ENCODE results near the gene RPL36. TPM values are rescaled to one million over a fixed set of nuclear protein-coding genes. Genes with fewer than 3 reads are reported as not detected.
A peak's percentile ranks its signal among the peaks of the same experiment; 100 is the strongest.

RPL36 gene
- polyA plus RNA-seq, 2 of the 4 experiments (the other 2 are of a cell fraction), result 368 to 1,385 TPM

DNA sequence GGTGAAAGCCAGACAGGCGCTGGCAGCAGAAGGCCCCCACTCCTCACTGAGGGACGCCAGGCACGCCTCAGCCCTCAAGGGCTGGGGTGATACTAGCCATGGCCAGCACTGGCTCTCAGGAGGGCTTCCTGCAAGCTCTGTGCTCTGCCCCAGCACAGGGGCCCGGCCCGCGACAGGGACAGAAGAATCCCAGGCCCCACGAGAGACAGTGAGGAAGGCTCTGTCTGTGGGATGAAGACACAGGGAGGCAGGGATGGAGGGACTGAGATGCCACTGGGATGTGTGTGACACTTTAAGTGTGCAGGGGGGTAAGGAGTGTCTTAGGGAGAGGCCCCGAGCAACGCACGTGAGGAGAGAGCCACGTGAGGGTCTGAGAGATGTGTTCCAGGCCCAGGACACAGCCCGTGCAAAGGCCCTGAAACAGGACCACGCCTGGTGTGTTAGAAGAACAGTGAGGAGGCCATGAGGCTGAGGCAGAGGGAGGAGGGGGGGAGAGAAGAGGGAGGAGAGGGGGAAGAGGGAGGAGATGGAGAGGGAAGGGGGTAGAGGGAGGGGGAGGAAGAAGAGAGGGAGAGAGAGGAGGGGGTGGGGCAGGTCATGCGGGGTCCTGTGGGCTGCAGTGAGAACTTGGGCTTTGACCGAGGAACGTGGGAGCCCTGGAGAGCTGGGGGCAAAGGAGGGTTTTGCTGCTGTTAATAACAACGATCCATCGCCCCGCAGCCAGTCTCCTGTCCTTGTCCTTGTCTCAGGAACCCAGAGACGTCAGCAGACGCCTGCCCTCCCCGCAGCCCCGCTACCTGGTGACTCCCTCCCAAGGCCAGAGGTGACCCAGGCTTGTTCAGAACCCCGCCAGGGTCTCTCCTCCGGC, 7.2 kb downstream of the RPL36 start:
- Histone ChIP-seq H3K4me3 (no peak overlapping the region), H3K4me1 (peaks cover 7% of the 10 kb centered on the region; the same call in 2 of the 3 replicates), H3K9me3 (no peaks in the 10 kb centered on the region), H3K27ac (no peak overlapping the region), H3K4me2 (no peak overlapping the region)
- FAIRE-seq (no peak), DNase-seq (ENCODE audit: low read depth in 1 of 2, low spot score in 1 of 2) (no peak), ATAC-seq (peak in 1 of 2 experiments; percentile 2; a peak in 2 of 6 replicates)
- POLR2A ChIA-PET, result interaction anchor here (1.3 kb wide), 1 partner anchor 8 kb away, joined by 3 read pairs; no protein-coding TSS in a partner anchor
- no peak for TF ChIP-seq SMC3 (IDR thresholded peaks at IDR 0.05)
- TF ChIP-seq CHD2 (IDR thresholded peaks at IDR 0.05; ENCODE audit: low read length, partially characterized antibody), result no peak
- TF ChIP-seq RAD21 (conservative IDR thresholded peaks at IDR 0.05 in 1 of 2, IDR thresholded peaks at IDR 0.05 in 1 of 2), result no peak
- TF ChIP-seq FOSB (CRISPR knock-in tag; IDR thresholded peaks at IDR 0.05), result no peak
- no peak for TF ChIP-seq POLR2A (IDR thresholded peaks at IDR 0.05; ENCODE audit: low read length)
- no peak for TF ChIP-seq TP53 (CRISPR knock-in tag; IDR thresholded peaks at IDR 0.05)
- no peak for TF ChIP-seq CHD4 (IDR thresholded peaks at IDR 0.05; ENCODE audit: borderline replicate concordance)
- TF ChIP-seq HDAC2 (IDR thresholded peaks at IDR 0.05), result no peak
- TF ChIP-seq, protein P1, sequence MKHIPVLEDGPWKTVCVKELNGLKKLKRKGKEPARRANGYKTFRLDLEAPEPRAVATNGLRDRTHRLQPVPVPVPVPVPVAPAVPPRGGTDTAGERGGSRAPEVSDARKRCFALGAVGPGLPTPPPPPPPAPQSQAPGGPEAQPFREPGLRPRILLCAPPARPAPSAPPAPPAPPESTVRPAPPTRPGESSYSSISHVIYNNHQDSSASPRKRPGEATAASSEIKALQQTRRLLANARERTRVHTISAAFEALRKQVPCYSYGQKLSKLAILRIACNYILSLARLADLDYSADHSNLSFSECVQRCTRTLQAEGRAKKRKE (CRISPR knock-in tag; IDR thresholded peaks at IDR 0.05; ENCODE audit: low read depth), result no peak
- no peak for TF ChIP-seq ZSCAN20 (CRISPR knock-in tag; IDR thresholded peaks at IDR 0.05)
- TF ChIP-seq TFCP2L1 (CRISPR knock-in tag; IDR thresholded peaks at IDR 0.05), result no peak
- 85% methylated on average over 21 of the region's 25 CpGs for WGBS (ENCODE audit: missing lambda C conversion rate)
- CTCF ChIA-PET, result interaction anchor here (0.7 kb wide), 1 partner anchor 8 kb away, joined by 3 read pairs; no protein-coding TSS in a partner anchor

DNA sequence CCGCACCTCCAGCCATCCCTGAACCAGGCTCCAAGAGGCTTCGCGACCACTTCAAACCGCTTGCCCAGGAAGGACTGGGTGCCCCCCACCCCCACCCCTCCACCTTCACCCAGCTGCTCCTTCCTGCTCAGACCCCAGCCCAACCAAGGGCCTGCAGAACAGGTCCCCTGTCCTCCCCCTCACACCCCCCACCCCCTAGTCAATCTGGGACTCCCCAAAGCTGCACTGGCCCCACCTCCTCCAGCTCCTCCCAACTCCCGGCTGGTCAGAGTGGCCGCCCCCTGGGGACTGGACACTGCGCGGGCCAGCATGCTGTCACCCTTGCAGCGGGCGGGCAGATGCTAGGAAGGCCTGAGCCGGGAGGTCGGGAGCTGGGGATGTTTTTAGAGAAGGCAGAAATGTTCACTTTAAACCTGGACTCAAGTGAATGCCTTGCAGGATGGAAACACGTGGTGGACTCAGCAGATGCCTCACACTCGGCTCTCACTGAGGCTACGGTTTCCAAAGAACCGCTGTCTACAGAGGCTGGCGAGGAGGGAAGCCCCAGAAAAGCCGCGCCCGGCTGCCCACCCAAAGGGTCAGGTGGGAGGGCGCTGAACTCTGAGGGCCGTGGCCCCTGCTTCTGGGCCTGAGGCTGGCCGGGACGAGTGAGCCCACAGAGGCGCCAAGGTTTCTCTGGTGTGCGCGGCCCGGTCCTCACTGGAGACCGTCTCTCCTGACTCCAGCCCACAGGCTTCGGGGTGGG, 8.0 kb downstream of the RPL36 start:
- ATAC-seq (peak; percentile 6 to 7; a peak in 3 of 6 replicates), FAIRE-seq (no peak), DNase-seq (ENCODE audit: low read depth in 1 of 2, low spot score in 1 of 2) (no peak)
- Histone ChIP-seq H3K9me3 (no peaks in the 10 kb centered on the region), H3K4me2 (no peak overlapping the region), H3K4me1 (no peaks in the 10 kb centered on the region), H3K27ac (no peak overlapping the region), H3K4me3 (no peak overlapping the region)
- no peak for TF ChIP-seq HEYL (CRISPR knock-in tag; IDR thresholded peaks at IDR 0.05)
- no peak for TF ChIP-seq RAD21 (conservative IDR thresholded peaks at IDR 0.05 in 1 of 2, IDR thresholded peaks at IDR 0.05 in 1 of 2)
- TF ChIP-seq EHF (CRISPR knock-in tag; IDR thresholded peaks at IDR 0.05), result no peak
- TF ChIP-seq MYC (IDR thresholded peaks at IDR 0.05; ENCODE audit: borderline replicate concordance, low read length), result no peak
- no peak for TF ChIP-seq HOXB13 (CRISPR knock-in tag; IDR thresholded peaks at IDR 0.05; ENCODE audit: low read depth)
- WGBS (ENCODE audit: missing lambda C conversion rate), result 87% methylated on average over 20 of the region's 30 CpGs
- POLR2A ChIA-PET, result interaction anchor here (1.2 to 1.3 kb wide), 2 partner anchors 8 to 10 kb away, joined by 3 read pairs; no protein-coding TSS in a partner anchor
- CTCF ChIA-PET, result interaction anchor here (0.7 to 1.5 kb wide), 2 partner anchors 9 to 13 kb away, joined by 3 to 5 read pairs; no protein-coding TSS in a partner anchor

DNA sequence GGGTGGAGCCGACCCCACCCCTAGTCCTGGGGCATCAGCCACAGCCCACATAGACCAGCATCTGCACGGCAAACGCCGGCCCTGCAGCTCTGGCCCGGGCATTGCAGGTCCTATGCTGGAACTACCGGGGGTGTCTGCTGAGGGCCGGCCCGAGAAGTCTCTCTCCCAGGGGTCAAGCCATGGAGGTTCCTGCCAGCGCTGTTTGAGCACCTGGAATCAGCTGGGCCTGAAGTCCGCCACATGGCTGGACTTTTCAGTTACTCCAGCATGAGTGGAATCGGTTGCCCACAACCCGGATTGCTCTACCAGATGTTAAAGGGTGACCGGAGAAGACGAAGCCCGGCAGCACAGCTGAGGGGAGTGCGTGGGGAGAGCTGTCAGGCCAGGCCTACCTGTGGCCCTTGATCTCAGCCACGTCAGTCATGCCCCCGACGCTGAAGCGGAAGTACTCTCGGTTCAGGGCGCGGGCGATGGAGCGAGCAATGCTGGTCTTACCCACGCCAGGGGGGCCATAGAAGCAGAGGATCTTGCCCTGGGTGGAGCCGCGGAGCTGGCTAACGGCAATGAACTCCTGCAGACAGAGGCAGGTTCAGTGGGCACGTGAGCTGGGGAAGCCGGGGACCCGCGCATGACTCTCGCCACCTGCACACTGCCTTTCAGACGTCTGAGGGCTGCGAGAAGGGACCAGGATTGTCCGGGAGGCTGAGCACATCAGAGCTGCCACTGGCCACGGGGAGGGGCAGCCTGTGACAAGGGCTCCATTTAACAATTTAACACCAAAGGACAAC, 8.7 kb downstream of the RPL36 start:
- H3K27ac ChIP-seq, result no peak overlapping the region
- H3K9me3 ChIP-seq, result no peaks in the 10 kb centered on the region
- H3K4me1 ChIP-seq, result 0 out of 3 replicates have a peak, but pooled peaks cover 3% of the 10 kb centered on the region
- ATAC-seq (peak in 1 of 2 experiments; percentile 6; a peak in 2 of 6 replicates), FAIRE-seq (no peak), DNase-seq (ENCODE audit: low read depth in 1 of 2, low spot score in 1 of 2) (no peak)
- ChIA-PET POLR2A (interaction anchor here (1.2 to 1.3 kb wide), 2 partner anchors 9 to 10 kb away, joined by 3 read pairs; no protein-coding TSS in a partner anchor), CTCF (interaction anchor here (1.5 kb wide), 1 partner anchor 12 kb away, joined by 5 read pairs; no protein-coding TSS in a partner anchor)
- H3K4me3 ChIP-seq, result no peak overlapping the region
- 95% methylated on average over 21 of the region's 38 CpGs for WGBS (ENCODE audit: missing lambda C conversion rate)
- no peak for TF ChIP-seq CBX2 (IDR thresholded peaks at IDR 0.05; ENCODE audit: borderline replicate concordance, low read depth)
- no peak for TF ChIP-seq MAZ (IDR thresholded peaks at IDR 0.05; ENCODE audit: borderline replicate concordance, low read depth, low read length)
- no peak for TF ChIP-seq NR3C1 (IDR thresholded peaks at IDR 0.05)
- TF ChIP-seq HEYL (CRISPR knock-in tag; IDR thresholded peaks at IDR 0.05), result no peak
- TF ChIP-seq POLR2AphosphoS2 (conservative IDR thresholded peaks at IDR 0.05; ENCODE audit: low read length), result no peak
- no peak for TF ChIP-seq KDM1A (IDR thresholded peaks at IDR 0.05; ENCODE audit: low read depth)
- TF ChIP-seq FOXS1 (CRISPR knock-in tag; IDR thresholded peaks at IDR 0.05), result no peak
- no peak for TF ChIP-seq NPAS2 (CRISPR knock-in tag; IDR thresholded peaks at IDR 0.05; ENCODE audit: borderline replicate concordance)
- no peak overlapping the region for H3K4me2 ChIP-seq
